NCI-H2227 treated with DMSO at 0.1 percent for 48 hours (cell line): ENCODE measurements around the gene ZNF536.

Experiments used
- DNase-seq: peaks from one replicate; lab custom pipeline; 2025; lab: John Stamatoyannopoulos, UW

Gene ZNF536

DNA sequence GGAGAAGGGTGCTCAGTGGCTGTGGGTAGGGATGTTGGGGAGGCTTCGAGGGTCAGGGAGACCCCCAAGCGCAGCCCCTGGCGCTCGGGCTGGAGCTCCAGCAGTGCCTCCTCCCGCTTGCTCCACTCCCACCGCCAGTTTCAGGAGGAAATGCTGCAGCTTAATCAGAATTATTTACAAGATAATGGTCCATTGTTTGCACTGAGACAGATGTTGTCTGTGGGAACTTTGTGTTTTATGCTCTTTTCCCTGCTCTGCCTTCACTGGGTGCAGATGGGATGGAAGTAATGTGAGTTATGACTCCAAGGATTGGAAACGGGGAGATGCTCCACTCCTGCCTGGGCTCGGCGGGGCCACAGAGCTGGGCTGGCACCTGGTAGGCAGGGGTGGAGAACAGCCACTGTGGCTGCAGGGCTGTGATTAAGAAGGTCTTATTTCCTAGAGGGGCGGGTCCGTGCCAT is 192.4 kb downstream of the ZNF536 start:
- DNase-seq = no peak

DNA sequence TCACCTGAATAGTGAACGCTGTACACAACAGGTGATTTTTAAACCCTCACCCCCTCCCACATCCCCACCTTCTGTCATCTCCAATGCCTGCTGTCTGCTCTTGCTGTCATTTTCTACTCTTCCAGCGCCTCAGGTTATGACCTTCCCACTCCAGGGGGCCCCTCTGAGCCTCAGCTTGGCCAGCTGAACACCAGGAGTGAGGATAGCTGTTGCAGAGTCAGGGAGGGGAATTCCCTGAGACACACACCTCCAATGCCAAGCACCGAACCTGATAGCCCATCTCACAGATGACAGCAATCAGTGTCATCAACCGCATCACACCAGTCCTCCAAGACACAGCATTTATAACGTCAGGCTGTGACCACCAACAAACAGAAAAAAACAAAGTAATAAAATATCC is 193.5 kb downstream of the ZNF536 start:
- no peak for DNase-seq

DNA sequence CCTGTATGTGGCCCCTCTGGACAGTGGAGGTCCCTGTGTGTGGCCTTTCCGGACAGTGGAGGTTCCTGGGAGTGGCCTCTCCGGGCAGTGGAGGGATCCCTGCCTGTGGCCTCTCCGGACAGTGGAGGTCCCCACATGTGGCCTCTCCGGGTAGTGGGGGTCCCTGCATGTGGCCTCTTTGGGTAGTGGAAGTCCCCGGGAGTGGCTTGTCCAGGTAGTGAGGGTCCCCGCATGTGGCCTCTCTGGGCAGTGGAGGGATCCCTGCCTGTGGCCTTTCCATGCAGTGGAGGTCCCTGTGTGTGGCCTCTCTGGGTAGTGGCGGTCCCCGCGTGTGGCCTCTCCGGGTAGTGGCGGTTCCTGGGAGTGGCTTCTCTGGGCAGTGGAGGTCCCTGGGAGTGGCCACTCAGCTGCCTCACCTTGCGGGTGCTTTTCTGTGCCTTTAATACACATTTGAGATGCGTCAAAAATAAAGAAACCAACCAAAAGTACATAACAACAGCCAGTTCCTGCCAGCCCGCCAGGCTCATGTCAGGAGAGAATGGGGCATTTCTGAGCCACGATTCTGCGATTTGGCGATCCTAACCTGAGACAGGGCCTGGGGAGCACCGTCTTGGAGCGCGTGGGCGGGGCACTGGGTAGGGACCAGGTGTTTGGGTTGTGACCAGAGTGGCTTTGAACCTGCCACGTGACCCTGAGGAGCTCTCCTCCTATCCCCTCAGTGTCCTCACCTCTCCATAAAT is 194.7 kb downstream of the ZNF536 start:
- no peak for DNase-seq

DNA sequence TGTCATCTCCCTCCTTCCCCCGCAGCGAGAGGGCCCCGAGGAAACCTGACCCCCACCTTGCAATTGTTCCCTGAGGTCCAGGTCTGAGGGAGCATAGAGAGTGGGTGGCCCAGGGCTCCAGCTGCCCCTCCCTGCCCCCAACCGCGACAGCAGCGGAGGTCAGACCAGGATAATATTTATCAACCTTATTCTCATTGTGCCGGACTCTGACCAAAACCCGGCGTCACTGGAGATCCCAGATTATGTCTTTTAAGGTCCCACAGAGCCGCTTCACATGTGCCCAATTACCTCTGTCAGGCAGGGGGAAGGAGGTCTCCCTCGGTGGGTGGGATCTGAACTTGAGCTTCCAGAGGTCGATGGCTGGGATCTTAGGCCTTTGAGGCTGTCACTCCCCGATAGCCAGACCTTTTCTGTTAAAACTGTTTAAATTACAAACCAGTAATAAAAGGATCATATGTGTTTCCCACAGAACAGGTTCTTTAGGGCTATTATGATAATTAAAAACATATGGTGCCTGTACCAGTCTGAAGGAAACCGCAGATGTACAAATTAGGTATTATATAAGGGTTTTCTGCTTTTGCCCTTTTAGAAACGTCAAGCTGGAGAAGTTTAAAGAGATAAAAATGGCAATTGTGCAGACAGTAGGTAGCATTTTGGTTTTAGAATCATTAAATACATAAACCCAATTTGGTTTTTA is 195.5 kb downstream of the ZNF536 start:
- no peak for DNase-seq

DNA sequence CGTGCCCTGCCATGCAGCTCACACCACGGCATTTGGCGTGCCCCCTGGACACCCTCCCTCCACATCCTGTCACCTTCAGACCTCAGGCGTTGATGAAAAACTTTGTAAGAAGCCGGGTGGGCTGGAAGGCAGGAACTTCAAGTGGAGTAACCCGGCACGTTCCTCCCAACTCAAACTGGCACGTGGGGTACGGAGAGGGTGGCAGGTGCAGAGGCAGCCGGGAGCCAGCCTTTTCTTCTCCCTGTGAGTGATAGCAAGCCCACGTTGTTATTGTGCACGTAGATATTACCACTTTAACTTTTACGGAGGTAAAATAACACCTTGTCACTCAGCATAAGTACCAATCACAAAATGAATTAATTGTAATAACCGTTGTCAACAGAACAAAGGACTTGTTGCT is 198.0 kb downstream of the ZNF536 start:
- no peak for DNase-seq

DNA sequence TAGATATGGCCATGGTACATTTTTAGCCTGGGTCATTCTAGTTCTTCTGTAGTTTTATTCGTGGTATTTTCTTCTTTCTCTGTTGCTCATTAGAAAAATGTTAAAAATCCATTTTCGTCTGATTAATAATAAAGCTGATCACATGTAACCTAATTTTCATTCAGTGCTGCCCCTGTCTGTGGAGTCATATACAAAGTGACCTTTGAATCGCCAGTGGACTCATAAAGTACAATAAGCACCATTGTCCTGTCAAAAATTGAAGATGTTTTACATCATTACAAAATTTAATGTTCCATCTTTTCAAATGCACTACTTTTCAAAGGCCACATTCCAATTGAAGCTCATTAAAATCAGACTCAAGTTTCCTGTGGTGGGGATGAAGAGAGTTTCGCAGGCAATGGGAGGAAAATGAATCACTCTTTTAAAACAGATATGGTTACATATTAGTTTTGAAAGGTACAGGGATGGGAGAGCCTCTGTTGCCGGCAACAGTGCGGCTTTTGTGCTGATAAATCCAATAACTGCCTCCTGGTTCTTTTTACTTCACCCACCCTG is 205.4 kb downstream of the ZNF536 start:
- no peak for DNase-seq

DNA sequence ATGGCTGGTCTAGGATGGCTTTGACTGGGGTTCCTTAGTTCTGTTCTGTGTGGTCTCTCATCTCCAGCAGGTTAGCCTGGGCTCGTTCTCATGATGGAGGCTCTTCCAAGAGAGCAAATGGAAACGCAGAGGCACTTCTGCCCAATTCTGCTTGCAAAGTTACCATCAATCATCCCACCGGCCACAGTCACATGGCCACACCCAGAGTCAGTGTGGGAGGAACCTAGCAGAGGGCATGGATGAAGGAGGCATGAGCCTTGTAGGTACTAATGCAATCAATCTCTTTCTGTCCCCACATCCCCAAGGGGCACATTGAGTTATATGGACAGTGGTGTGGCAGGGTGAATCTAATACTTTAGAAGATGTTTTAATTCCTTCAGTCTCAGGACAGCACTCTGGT is 207.2 kb downstream of the ZNF536 start:
- DNase-seq = no peak

DNA sequence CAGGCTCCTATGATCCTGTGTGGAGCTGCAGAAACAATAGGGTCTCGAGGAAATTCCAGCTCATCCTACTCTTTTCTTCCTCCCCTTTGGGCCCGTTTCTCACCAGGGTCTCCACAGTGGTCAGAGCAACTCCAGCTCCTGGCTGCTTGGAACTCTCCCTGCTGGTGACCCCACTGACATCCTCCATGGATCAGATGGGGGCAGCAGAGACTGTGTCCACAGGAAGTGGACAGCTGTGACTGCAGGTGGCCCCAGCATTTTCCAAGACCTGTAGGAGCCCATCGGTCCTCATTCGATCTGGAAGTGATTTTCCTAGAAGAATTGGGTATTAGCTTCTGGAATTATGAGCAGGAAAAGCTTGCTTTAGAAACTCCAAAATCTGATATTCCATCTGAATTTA is 208.5 kb downstream of the ZNF536 start:
- no peak for DNase-seq

DNA sequence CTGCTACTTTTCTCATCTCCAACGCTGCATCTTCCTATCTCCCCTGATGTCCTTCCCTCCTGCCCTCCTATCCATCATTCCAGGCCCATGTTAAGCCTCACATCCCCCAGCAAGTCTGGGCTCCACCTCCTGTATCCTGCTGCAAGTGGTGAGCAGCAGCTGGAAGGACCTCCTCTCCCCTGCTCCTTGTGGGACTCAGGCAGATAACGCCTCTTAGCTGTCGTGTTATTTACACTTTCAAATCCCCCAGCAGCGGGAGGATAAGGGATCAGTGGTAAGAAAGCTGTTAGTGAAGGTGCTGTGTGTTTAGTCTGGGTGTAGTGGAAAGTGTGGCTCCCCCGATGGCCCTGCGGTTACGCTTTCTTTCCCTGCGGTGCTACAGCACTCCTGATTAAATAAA is 211.9 kb downstream of the ZNF536 start:
- no peak for DNase-seq

DNA sequence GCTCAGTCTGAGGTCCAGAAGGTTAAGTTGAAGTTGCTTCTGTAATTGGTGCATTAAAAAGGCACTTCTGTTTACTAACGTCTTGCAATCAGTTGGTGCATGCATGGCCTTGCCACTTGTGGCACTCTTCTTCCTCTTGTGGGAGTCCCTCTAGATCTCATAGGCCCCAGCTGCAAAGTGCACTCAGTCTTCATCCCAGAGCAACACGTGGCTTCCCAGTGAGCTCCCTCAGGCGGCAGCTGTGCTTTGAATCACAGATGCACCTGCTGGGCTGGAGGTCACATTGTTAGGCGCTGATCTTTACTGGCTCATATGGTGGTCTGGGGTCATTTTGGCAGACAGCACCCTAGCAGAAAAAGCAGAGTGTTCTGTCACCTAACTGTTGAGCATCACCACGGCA is 215.7 kb downstream of the ZNF536 start:
- DNase-seq = no peak

DNA sequence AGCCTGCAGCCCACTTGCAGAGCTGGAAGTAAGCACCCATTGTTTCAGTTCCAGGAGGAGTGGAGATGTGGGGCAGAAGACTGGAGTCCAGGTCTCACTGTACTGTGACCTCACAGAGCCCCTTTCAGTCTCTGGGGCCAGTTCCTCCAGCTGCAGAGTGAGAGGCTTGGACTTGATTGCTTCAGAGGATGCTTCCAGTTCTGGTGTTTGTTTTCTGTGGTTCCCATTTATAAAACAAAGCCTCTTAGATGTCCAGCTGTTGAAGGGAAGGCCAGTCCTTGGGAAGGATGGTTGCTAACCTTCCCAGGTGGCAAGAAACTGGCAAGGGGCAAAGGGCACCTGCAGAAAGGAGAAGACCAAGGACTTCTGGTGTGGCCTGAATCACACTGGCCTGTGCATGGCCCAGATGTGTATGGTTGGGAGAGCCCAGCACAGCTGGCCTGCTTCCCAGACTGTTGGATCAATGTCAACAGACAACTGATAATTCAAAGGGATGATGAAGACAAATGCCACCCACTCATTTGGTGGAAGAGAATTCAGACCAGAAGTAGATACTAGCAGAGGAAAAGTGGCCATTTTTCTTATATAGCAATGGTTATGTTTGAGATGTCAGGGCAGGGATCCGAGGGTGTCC is 218.5 kb downstream of the ZNF536 start:
- no peak for DNase-seq

DNA sequence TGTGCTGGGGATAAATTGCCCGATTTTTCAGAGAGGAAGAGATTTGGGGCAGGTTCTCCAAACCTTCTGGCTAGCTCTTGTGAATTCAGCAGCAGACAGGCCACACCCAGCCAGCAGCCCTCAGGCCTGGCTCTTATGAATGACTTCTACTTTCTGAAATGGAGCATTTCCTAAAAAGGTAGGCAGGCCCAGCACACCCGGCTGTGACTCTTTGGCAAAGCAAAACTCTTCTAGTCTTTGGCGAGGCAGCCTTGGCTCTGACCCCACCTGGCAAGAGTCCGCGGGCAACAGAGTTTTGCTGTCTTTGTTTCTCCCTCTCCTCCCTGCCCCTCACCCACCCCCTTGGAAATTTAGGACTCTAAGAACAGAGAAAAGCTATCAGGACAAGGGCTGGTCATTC is 221.2 kb downstream of the ZNF536 start:
- no peak for DNase-seq

DNA sequence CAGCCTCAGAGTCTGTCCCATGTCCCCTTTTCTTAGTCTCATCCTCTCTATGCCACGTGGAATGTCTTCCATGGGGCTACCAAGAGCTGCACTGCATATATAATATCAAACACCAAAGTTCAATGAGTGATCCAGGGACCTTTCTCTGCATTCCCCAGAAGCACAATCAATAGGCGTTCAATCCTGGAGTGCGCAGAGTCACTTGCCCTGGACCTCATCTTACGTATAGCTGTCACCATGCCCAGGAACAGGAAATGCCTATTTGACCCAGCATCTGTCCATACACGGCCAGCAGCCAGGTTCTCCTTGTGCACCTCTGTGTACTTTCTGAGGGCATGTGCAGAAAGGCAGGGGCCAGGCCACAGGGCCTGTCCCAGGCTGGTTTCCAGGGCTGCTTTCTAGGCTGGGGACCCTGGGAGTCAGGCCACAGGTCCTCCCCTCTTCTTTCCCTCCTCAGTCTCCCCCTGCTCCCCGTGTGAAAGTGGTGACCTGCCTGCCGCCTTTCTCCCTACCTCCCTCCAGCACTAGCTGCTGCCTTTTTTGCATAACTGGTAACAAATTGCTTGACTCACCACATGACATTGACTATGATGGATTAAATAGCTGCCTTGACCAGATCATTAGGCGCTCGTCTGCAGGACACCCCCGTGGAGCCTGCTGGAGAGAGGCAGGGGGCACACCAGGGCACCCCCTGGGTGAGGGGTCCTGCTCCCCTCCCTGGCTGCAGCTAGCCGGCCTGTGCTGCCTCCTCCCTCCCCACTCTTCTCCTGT is 222.0 kb downstream of the ZNF536 start:
- no peak for DNase-seq

DNA sequence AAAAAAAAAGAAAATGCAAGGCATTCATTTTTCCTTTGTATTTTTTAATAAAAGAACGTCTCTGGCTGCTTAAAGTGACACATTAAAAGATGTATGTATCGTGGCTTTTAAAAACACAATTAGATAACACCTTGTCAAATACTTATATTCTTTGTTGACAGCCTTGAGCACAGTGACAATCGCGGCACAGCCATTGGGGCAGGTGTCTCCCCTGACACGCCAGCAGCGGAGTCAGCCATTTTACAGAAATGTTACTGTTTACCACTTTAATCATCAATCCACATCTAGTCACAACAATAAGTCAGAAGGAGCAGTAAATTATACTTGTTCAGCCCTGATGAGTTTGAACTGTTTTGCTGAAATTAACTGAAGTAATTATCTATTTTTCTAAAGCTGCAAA is 224.1 kb downstream of the ZNF536 start:
- DNase-seq = no peak

DNA sequence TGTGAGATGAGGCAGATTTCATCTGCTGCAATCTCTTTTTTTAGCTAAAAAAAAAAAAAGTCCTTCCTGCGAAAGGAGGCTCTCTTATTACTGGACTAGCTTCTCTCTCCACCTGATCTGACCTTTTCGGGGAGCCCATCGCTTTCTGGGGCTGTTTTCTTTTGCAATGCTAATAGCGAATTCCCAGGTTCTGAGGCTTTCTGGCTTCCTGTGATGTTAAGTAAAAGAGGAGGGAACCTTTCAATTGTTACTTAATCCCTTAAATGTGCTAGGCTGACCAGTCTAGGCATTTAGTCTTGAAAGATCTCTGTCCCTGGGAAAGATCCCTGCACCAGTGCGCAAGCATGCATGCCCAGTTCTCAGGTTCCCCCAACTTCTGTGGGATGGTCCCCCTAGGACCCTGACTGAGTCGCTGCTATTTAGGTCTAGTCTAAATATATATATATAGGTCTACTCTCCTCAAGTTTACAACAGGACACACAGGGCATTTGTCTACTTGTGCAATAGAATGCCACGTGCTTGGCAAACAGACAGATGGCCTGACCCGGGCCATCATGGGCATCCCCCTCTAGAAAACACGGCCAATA is 224.7 kb downstream of the ZNF536 start:
- DNase-seq = no peak

DNA sequence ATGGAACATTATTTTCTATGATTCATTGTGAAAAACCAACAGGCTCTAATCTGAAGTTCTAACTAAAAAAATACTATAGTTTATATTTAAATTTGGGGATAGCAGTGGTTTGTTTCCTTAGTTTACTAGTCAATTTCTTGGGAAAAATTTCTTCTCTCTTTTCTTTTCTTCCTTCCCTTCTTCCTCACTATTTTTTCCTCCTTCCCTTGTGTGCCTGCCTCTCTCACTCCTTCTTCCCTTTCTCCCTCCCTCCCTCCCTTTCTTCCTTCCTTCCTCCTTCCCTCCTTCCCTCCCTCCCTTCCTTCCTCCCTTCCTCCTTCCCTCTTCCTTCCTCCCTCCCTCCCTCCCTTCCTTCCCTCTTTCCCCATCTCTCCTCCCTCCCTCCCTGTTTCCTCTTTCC is 226.5 kb downstream of the ZNF536 start:
- no peak for DNase-seq

DNA sequence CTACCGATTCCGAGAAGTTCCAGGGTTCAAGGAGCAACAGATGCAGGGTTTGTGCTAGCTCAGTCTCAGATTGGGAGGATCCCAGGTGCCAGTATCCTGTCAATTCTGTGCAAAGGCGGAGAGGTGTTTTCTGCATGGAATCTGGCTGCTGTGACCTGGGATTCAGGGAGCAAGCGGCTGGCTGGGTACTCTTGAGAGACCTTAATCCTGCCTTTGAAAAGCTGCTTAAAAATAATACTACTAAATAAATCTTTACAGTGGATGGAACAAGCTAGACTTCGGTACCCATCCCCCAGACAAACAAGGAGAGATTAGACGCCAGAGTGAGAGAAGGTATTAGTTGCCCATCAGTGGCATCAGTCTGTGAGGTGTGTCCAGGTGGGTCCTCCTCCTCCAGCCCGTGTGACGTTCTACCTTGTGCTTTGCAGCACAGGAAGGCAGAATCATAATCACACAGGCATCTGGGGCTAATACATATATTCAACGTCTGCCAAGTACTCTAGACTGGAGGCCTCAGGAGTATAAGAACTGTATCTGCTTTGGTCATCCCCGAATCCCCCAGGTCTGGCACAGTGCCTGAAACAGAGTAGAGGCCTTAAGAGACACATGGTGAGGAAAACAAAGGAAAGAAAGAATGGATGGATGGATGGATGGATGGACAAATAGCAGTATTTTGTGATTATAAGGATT is 230.6 kb downstream of the ZNF536 start:
- no peak for DNase-seq

DNA sequence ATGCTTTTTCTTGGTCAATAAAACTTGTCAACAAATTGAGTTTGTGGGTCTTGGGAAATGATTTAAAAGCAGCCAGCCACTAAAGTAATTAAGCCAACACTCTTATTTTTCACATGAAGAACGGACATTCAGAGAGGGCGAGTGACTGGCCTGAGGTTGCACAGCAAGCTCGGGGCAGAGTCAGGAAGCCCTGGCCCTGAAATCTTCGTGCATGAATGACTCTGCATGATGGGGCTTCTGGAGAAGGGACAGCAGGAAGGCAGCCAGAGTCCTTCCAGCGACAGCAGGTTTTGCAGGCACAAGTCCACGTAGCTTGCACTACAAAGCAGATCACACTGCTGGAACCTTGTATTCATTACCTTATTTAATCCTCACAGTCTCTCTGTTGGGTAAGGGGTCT is 232.5 kb downstream of the ZNF536 start:
- no peak for DNase-seq

DNA sequence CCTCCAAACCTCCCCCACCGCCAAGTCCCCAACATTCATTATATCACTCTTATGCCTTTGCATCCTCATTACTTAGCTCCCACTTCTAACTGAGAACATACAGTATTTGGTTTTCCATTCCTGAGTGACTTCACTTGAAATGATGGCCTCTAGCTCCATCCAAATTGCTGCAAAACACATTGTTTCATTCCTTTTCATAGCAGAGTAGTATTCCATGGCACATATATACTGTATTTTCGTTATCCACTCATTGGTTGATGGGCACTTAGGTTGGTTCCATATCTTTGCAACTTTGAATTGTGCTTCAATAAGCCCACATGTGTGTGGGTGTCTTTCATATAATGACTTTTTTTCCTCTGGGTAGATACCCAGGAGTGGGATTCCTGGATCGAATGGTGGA is 233.1 kb downstream of the ZNF536 start:
- DNase-seq = no peak

DNA sequence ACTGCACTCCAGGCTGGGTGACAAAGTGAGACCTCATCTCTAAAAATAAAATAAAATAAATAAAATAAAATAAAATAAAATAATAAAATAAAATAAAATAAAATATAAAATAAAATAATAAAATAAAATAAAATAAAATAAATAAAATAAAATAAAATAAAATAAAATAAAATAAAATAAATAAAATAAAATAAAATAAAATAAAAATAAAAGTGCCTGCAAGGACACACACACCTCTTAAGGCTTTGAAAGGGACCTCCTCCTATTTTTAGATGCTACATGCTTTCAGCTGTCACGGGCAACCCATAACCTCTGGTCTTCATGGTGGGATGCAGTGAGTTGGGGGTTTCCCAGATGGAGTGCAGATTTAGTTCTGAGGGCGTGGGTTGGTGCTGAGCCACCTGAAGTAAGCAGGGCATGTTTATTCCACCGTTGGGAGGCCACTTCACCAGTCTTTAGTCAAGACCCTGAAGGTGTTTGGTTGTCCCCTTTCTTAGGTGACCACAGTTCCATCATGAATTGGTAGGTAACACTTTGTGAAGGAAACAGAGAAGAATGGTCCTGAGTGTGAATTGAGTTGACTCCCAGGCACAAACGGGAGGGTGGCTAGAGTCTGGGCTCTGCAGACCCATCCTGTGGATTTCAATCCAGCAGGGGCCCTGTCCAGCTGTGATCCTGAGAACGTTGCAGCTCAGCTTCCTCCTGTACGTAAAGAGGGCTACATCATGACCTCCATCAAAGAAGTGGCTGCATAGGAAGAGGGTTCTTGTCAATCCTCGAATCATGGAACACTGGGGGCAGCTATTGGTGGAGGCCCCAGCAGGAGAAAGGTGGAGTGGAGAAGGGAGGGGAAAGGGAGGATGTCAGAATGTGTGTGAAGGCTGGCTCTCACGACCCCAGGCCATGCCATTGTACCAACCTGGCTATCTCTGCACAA is 234.2 kb downstream of the ZNF536 start:
- DNase-seq = no peak
